GM06990 (cell line): ENCODE data around the gene PSMD11.

ENCODE experiments used
- DNase-seq: peaks from one replicate; pipeline ENCODE4 v3.0.0-alpha.2; 2011; ENCODE audit not compliant: insufficient read length; ENCODE audit errors: extremely low read depth
- H3K27me3 ChIP-seq: replicated peaks from 2 replicates; pipeline ENCODE4 v1.6.0; 2011; ENCODE audit warnings: low read length; ENCODE audit not compliant: control insufficient read depth, insufficient read depth
- H3K36me3 ChIP-seq: 2 replicates; pipeline ENCODE4 v1.5.1; 2011; ENCODE audit warnings: low read length; ENCODE audit not compliant: control insufficient read depth, insufficient read depth
- H3K4me3 ChIP-seq: replicated peaks from 2 replicates; pipeline ENCODE4 v1.5.1; 2011; ENCODE audit warnings: low read depth, mild to moderate bottlenecking, control low read depth, low read length
- TF ChIP-seq, protein P1 (sequence below): IDR thresholded peaks from 2 replicates; pipeline ENCODE4 v1.5.1; 2011; ENCODE audit warnings: low read length, control low read depth, mild to moderate bottlenecking, inconsistent platforms; ENCODE audit not compliant: insufficient read depth, poor library complexity, severe bottlenecking

The PSMD11 gene

DNA sequence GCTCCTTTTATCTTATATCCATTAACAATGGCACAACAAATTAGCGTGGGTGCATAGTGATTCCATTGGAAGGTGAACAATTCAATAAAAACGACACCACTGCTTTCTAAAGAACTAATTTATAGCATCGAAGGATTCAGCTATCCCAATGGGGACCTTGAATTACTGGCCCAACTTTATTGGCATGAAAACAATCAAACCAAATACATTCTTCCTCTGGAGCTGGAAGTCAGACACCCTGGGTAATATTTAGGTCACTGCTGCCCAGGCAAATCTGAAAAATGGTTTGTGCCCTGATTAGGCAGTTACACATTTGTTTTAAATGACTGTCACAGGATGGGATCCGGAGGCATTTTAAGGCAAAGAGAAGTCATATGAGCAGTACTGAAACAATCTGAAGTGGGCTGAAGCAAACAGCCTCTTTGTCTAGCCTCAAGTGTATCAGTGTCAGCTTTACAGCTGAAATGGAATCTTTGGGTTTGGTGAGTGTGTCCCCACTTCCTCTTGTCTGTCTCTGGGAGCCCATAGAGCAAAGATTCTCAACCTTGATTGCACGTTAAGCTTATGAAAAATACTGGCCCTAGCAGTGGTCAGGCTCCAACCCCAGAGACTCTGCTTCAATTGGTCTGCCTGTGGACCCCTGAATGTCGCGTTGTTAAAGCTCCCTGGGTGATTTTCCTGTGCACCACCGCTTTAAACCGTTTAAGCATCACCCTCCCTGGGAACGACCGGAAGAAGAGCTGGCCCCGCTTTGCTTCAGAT is 72.8 kb downstream of the PSMD11 start:
- TF ChIP-seq, protein P1, sequence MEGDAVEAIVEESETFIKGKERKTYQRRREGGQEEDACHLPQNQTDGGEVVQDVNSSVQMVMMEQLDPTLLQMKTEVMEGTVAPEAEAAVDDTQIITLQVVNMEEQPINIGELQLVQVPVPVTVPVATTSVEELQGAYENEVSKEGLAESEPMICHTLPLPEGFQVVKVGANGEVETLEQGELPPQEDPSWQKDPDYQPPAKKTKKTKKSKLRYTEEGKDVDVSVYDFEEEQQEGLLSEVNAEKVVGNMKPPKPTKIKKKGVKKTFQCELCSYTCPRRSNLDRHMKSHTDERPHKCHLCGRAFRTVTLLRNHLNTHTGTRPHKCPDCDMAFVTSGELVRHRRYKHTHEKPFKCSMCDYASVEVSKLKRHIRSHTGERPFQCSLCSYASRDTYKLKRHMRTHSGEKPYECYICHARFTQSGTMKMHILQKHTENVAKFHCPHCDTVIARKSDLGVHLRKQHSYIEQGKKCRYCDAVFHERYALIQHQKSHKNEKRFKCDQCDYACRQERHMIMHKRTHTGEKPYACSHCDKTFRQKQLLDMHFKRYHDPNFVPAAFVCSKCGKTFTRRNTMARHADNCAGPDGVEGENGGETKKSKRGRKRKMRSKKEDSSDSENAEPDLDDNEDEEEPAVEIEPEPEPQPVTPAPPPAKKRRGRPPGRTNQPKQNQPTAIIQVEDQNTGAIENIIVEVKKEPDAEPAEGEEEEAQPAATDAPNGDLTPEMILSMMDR = no peak
- no peaks in the 10 kb centered on the region for H3K27me3 ChIP-seq
- H3K4me3 ChIP-seq = peak overlapping the region; percentile 24; the same call in 1 of the 2 replicates
- DNase-seq = peak; percentile 65
- H3K36me3 ChIP-seq = no peaks in the 10 kb centered on the region

DNA sequence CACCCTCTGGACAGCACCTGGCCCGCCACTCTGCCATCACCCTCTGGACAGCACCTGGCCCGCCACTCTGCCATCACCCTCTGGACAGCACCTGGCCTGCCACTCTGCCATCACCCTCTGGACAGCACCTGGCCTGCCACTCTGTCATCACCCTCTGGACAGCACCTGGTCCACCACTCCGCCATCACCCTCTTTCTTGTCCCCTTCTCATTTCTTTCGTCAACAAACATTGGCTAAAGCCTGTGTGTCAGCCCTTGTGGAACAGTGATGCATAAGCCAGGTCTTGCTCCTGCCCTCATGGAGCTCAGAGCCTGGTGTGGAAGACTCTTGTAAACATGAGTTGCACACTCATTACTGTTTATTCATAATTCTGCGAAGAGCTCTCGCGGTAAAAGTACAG is 73.7 kb downstream of the PSMD11 start:
- TF ChIP-seq, protein P1 = no peak
- Histone ChIP-seq H3K36me3 (no peaks in the 10 kb centered on the region), H3K4me3 (no peak overlapping the region), H3K27me3 (no peaks in the 10 kb centered on the region)
- no peak for DNase-seq

DNA sequence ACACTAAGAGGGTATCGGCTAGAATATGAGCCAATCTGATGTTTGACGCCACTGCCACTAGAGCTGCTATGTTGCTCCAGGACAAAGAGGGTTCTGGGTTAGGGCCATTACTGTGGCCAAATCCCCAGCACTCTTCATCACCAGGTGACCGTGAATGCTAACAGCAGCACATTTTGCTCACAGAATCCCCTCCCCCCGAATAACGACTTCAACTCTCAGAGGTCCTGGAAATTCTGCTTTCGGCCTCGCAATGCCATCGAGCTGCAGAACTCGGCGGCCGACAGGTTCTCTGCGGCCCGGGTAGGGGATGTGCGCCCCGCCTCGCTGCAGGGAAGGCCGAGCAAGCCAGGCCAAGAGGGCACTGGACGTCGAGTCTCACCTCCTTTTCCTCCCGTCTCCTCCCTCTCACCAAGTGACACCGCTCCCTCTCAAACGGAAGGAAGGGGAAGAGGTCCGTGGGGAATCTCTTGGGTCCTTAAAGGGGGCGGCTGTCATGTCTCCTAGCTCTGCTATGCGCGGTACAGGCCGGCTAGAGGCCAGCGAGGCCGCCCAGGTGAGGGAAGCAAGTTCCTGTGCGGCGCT is 74.4 kb downstream of the PSMD11 start:
- Histone ChIP-seq H3K27me3 (no peaks in the 10 kb centered on the region), H3K36me3 (no peaks in the 10 kb centered on the region), H3K4me3 (peak overlapping the region; percentile 51)
- DNase-seq = no peak
- TF ChIP-seq, protein P1 = no peak

DNA sequence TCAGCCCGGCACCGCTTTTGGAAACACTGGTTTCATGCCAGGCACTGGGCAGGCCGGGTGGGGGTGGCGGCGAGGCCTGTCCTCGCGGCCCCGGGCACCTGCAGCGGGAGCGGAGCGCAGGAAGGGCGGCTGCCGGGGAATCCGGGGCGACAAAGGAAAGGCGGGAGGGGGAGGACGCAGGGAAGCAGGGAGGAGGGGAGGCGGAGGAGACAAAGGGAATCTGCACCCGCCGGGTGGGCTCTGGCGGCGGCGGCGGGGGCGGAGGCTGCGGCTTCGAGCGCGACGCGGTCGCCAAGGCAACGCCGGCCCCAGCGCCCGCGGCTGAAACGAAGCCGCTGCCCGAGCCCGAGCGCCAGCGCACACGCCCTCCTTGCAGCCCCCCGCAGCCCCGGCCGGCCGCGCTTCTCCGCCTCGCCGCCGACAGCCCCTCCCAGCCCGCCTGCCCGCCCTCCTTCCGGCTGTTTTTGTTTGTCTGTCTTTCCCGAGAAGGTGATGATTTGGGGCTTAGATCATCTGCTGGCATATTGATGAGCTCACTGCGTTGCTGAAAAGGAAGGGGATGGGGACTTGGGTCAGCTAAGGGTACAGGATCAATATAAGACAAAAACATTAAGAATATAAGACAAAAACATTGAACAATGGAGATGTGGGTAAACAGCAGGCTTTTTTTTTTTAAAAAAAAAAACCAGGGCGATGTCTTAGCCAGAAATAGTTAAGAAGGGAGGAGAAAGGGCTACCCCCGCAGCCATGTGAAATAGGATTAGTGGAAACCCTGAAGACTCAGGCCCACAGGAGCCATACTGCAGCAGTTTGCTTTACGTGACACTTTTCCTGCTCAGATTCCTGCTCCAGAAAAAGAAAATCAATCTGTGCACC is 75.2 kb downstream of the PSMD11 start:
- Histone ChIP-seq H3K4me3 (peak overlapping the region; percentile 51), H3K27me3 (no peaks in the 10 kb centered on the region)
- DNase-seq = peak; percentile 89

DNA sequence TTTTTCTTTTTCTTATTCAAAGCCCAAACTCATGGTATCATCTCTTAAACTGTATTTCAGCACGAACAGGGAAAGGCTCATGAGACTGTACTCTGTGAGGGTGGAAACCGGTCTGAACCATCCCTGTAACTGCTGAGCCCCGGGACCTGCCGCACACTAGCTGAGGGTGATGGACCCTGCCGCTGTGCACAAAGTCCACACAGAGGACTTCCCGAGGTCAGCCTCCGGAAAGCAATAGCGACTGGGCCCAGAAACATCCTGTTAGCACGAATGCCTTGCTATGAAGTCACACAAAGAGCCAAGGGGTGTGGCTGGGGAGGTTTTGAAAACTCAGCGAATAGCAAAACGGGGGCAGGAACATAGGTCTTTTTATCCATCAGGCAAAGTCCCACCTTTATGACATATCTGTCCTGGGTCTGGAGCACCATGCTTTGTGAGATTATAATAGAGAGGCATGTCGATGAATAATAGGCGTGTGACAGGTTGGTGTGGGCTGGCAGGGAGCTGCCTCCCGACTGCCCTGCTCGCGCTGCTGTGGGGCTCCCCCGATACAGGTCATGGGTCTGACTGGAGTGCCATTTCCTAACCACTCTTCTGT is 75.9 kb downstream of the PSMD11 start:
- H3K36me3 ChIP-seq = no peaks in the 10 kb centered on the region
- H3K4me3 ChIP-seq = peak overlapping the region; percentile 43
- peak; percentile 68 for DNase-seq
- H3K27me3 ChIP-seq = no peaks in the 10 kb centered on the region
- TF ChIP-seq, protein P1 = no peak

More for the DNA sequence above, 75.2 kb downstream of the PSMD11 start:
- no peaks in the 10 kb centered on the region for H3K36me3 ChIP-seq
- TF ChIP-seq, protein P1 = no peak
